GM18858 (cell line): Measurements from ENCODE around the gene ANKS4B.
"Not testable (repeated sequence)": the region's sequence is repeated elsewhere in the genome, so short reads cannot be mapped to it uniquely, and the experiment has no call there.

ENCODE experiments used
- ATAC-seq: cut with Tn5 transposase; IDR thresholded peaks from one replicate; pipeline ENCODE4 v1.9.1; 2021; ENCODE audit not compliant: unreplicated experiment

Gene ANKS4B

GRCh38 chr16:21262779-21263639, 29.5 kb downstream of the ANKS4B start:
- no peak for ATAC-seq

DNA sequence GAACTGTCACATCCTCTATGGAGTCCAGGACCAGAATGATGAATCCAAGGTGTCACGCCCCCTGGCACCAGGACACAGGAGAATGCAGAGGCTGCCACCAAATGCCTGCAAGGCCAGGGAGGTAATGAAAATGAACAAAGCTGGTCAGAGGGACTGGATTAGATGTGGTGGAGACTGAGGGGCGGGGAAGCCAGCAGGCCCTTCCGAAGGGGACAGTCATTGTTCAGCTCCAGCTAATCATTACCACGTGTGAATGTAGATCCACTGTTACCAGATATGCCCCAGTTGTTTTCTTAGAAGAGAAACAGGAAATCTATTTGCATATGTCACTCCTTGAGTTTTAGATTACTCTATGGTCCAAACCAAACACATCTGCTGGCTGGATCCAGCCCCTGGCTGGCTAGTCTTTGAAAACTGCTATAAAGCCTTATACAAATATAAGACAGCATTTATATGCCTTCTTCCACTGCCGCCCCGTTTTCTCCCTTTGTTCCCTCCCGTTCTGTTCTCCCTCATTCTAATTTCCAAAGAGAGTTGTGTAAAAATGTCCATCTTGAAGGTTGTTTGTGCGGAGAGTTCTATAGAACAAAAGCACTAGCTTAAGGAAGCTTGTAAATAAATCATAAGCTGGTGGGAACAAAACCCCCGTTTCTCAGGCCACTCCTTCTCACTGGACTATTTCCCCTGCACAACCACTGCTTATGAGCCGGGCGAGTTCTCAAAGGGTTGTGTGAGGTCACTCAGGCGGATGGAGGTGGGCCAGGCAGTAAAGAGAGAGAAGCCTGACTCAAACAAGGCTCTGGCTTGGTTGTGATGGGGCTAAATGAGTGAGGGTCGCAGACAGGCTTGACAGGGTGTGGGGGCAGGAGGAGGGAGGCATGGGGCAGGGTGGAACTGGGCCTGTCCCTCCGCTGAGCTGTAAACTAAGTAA, 30.4 kb downstream of the ANKS4B start:
- ATAC-seq = peak; percentile 68

GRCh38 chr16:21264571-21265036, 31.1 kb downstream of the ANKS4B start:
- no peak for ATAC-seq

DNA sequence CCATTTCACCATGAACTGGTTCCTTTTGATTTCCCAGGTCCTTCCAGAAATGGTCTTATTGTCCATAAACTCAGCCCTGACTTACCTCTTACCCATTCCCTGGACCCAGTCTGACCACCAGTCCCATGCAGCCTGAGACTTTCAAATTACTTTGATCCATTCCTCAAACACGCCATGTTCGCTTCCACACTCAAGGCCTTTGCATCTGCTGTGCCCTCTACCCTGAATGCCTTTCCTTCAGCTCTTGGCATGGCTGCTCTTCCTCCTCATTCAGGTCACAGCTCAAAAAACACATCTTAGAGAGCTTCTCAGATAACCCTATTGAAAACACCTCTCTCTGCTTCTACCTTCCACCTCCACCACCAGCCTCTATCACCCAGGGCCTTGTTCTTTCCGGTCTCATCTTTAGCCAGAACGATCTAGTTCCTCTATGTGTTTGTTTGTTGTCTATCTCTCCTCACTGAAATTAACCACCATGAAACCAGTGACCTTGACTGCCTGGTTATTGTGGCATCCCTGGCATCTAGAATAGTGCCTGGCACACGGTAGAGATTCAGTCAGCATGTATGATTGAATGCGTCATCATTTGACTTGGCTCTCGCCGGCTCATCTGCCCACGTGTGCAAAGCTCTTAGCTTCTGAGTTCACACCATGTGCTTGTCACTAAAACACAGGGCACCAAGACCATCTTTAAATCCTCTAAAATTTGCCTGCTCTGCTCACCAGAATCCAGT, 31.8 kb downstream of the ANKS4B start:
- ATAC-seq = no peak

GRCh38 chr16:21267298-21267697, 33.8 kb downstream of the ANKS4B start:
- ATAC-seq = no peak

- ATAC-seq = no peak
Observed at GRCh38 chr16:21268236-21268635, 34.7 kb downstream of the ANKS4B start.

- ATAC-seq = no peak
Observed at GRCh38 chr16:21272253-21272652, 38.8 kb downstream of the ANKS4B start.

DNA sequence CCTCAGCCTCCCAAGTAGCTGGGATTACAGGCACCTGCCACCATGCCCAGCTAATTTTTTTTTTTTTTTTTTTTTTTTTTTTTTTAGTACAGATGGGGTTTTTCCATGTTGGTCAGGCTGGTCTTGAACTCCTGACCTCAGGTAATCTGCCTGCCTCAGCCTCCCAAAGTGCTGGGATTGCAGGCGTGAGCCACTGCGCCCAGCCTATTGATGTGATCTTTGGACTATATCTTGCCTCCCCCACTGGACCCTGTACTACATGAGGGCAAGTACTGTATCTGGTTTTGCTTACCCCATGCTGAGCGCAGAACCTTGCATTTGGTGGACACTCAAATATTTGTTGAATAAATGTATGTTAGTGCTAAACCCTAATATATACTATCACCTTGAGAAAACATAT, 39.3 kb downstream of the ANKS4B start:
- ATAC-seq = not testable (repeated sequence)

DNA sequence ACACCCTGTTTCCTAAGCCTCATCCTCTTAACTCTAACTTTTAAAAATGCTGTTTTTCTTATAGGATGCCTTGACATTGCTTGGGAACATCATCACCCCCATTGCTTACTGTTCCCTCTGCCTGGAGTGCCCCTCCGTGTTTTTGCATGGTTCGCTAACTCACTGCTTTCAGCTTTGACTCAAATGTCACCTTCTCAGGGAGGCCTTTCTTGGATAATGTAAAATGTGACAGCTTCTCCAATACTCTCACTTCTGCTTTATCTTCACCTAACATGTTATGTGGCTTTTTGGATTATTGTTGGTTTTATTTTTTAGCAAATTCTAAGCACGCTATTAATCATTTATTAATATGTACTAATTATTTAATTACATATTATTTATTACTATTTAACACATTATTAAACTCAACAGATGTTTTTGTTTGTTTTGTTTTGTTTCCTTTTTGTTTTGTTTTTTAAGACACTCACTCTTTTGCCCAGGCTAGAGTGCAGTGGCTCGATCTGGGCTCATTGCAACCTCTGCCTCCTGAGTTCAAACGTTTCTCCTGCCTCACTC, 40.8 kb downstream of the ANKS4B start:
- ATAC-seq = no peak

DNA sequence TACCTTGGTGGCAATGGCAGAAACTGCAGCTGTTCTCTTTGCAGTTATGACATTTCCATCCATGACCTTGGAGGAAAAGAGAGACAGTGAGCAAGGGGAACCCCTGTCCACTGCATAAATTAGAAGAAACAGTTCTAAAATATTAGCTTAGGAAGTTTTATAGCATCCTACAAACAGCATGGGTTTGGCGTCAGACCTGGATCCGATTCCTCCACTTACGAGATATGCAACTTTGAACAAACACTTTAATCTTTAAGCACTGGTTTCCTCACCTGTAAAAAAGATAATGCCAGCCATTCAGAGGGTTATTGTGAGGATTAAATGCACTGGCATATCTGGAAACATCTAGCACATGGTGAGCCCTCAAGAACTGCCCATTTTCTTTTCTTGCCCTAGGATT, 42.0 kb downstream of the ANKS4B start:
- no peak for ATAC-seq

DNA sequence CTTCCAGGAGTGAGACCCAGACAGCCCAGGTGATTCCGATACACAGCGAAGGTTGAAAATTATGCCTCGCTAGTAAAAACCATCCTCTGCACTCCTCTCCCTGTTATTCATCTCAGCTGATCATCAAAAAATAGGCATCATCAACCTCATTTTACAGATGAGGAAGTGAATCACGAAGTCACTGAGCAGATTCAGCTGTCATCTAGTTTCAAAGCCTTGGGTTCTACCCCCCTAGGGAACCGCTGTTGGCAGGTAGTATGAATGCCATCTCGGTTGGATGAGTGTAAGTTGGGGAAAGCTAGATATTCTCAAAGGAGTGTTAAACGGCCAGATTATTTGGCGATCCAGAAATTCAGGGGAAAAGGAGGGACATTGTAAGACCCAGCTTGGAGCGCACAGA, 42.6 kb downstream of the ANKS4B start:
- no peak for ATAC-seq

DNA sequence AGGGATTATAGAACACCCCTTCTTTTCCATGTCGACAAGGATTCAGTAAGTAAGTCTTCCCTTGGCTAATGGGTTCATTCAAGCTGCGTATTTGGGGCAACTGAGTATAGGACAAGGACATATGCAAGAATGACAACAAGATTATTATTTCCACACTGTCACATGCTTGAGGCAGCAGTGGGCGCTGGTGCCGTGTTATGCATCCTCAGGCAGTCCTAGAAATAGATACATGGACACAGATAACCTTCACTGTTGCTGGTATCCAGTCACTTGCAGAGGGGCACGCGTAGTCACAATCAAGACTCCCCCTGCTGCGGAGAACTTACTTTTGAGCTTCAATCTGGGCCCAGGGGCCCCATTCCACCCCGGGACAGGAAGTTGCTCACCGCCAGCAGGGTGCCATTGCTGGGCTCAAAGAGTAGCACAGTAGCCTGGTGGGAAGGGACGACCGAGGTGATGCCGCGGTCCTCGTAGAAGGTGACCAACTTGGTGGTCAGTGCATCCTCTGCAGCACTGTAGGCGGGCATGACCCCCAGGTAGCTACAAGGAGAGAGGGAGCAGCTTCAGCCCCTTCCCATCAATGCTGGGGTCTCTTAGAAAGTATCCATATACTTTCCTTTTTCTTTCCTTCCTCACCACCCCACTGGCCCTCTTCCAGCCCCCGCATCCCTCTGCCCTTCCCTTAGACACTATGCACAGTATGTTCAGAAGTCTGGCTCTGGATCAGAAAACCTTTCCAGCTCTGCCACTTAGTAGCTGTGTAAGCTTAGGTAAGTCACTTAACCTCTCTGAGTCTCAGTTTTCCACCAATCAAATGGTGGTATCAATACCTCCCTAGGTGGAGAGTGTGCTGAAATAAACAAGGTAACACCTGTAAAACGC, 43.8 kb downstream of the ANKS4B start:
- no peak for ATAC-seq

DNA sequence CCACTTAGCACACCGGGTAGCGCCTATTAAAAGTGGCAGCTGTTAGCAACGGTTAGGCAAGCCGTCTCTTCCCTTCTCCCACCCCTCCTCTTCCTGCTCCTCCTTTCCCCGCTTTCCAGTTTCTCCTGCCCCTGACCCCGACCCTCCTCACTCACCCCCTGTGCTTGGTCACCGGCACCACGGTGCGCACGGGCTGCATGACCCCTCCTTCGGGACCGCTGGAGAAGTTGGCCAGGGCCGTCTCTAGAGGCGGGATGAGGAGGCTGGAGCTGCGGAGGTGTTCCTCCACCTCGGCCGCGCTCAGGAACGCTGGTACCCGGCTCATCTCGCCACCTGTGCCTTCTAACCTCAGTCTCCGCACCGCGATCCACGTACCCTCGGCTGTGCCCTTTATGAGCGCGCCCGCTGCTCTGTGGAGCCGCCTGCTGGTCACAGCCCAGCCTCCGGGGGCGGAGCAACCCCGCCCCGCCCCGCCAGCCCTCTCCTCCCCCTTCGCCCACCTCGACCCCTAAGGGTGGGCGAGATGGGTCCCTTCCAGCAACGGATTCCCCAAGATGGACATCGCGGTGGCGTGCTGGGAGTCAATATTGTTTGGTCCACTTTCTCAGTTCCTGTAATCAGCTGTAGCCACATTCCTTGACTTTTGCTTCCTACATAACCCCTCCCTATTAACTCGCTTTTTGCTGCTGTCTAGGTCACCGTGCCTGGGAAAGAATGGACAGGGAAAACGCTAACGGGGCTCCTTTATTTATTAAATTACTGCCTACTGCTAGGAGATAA, 44.6 kb downstream of the ANKS4B start, which contains the start of gene CRYM:
TSS of gene CRYM (minus strand) at position 364 of the 780 bp plus-strand sequence. CDS start at position 325, 39 bp downstream.
- no peak for ATAC-seq

GRCh38 chr16:21279501-21279900, 46.0 kb downstream of the ANKS4B start:
- no peak for ATAC-seq

DNA sequence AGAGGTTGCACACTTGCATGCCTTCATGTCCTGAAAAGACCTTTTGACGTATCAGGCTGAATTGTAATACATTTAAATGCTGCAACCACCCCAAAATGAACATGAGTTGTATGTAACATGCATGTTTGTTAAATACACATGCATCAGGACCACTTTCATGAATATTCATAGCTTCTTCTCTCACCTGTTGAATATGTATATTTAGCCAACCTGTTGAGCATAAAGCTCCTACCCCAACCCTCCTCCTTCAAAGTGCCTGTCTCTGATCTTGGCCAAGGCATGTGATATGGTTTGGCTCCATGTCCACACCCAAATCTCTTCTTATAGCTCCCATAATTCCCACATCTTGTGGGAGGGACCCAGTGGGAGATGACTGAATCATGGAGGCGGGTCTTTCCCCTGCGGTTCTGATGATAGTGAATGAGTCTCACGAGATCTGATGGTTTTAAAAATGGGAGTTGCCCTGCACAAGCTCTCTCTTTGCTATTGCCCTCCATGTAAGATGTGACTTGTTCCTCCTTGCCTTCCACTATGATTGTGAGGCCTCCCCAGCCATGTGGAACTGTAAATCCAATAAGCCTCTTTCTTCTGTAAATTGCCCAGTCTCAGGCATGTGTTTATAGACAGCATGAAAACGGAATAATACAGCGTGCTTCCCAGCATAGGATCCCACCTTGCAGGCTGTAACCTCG, 48.3 kb downstream of the ANKS4B start:
- no peak for ATAC-seq

GRCh38 chr16:21283521-21284289, 50.2 kb downstream of the ANKS4B start:
- ATAC-seq = no peak

- no peak for ATAC-seq
Observed at GRCh38 chr16:21284414-21284813, 50.9 kb downstream of the ANKS4B start.

- no peak for ATAC-seq
Observed at GRCh38 chr16:21285314-21285713, 51.8 kb downstream of the ANKS4B start.
